Brain microvascular endothelial cell (primary cell): Measurements from ENCODE around the gene CLEC11A.
"Not testable (repeated sequence)": the region's sequence is repeated elsewhere in the genome, so short reads cannot be mapped to it uniquely, and the experiment has no call there.

ENCODE experiments used
- DNase-seq: peaks from one replicate; pipeline ENCODE4 v3.0.0-alpha.2; 2020
- H3K27ac ChIP-seq: fragments of 250-450 bp; sonication (Bioruptor Pico); 2 replicates; pipeline ENCODE4 v1.5.1; 2020; ENCODE audit warnings: mild to moderate bottlenecking, moderate library complexity
- H3K27me3 ChIP-seq: fragments of 250-450 bp; sonication (Bioruptor Pico); replicated peaks from 2 replicates; pipeline ENCODE4 v1.5.1; 2020; ENCODE audit warnings: mild to moderate bottlenecking
- H3K36me3 ChIP-seq: fragments of 250-450 bp; sonication (Bioruptor Pico); replicated peaks from 2 replicates; pipeline ENCODE4 v1.5.1; 2020; ENCODE audit warnings: mild to moderate bottlenecking
- H3K4me3 ChIP-seq: 2 replicates; pipeline ENCODE4 v1.5.1; 2011; ENCODE audit warnings: low read depth, mild to moderate bottlenecking, control low read depth, low read length, moderate library complexity
- in situ Hi-C: cut with HindIII; loops from 2 replicates; pipeline ENCODE4 v1.10.0; 2017; ENCODE audit warnings: low sequenced_read_pairs, low pct_ligation_motif_present
- TF ChIP-seq, protein P1 (sequence below): IDR thresholded peaks from 2 replicates; pipeline ENCODE4 v1.5.1; 2011; ENCODE audit warnings: low read depth, mild to moderate bottlenecking, moderate library complexity, low read length, control low read depth, inconsistent platforms; ENCODE audit errors: missing control alignments

CLEC11A gene

DNA sequence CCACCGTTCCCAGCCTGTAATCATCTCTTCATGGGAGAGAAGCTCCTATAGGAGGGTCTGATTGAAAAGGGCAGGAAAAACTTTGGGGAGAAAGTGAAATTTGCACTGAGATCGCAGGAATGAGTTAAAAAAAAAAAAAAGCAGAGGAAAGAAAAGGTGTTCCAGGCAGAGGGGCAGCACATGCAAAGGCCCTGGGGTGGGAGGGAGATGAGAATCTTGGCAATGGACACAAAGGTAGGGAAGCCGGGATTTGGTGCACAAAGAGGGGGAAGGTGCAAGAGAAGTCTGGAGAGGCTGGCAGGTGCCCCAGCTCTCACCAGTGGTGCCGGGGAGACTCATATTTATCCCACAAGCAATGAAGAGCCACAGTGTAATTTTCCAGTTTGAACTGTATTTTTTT is 30.7 kb downstream of the CLEC11A start:
- in situ Hi-C loops = no loop called here
- no peak for DNase-seq
- no peak overlapping the region for H3K27ac ChIP-seq
- no peaks in the 10 kb centered on the region for H3K27me3 ChIP-seq
- H3K4me3 ChIP-seq = no peak overlapping the region
- H3K36me3 ChIP-seq = no peaks in the 10 kb centered on the region
- TF ChIP-seq, protein P1, sequence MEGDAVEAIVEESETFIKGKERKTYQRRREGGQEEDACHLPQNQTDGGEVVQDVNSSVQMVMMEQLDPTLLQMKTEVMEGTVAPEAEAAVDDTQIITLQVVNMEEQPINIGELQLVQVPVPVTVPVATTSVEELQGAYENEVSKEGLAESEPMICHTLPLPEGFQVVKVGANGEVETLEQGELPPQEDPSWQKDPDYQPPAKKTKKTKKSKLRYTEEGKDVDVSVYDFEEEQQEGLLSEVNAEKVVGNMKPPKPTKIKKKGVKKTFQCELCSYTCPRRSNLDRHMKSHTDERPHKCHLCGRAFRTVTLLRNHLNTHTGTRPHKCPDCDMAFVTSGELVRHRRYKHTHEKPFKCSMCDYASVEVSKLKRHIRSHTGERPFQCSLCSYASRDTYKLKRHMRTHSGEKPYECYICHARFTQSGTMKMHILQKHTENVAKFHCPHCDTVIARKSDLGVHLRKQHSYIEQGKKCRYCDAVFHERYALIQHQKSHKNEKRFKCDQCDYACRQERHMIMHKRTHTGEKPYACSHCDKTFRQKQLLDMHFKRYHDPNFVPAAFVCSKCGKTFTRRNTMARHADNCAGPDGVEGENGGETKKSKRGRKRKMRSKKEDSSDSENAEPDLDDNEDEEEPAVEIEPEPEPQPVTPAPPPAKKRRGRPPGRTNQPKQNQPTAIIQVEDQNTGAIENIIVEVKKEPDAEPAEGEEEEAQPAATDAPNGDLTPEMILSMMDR = no peak

- in situ Hi-C loops = not testable (repeated sequence)
Observed at GRCh38 chr19:50756244-50756643, 33.1 kb downstream of the CLEC11A start.

GRCh38 chr19:50757624-50758023 is 34.5 kb downstream of the CLEC11A start:
- H3K4me3 ChIP-seq, in situ Hi-C loops, H3K36me3 ChIP-seq, H3K27me3 ChIP-seq, DNase-seq, H3K27ac ChIP-seq: not testable (repeated sequence)

More at GRCh38 chr19:50756244-50756643, 33.1 kb downstream of the CLEC11A start:
- DNase-seq, H3K27ac ChIP-seq, H3K4me3 ChIP-seq, H3K27me3 ChIP-seq, H3K36me3 ChIP-seq: not testable (repeated sequence)

- H3K27me3 ChIP-seq, H3K27ac ChIP-seq, in situ Hi-C loops, H3K36me3 ChIP-seq, H3K4me3 ChIP-seq, DNase-seq: not testable (repeated sequence)
Observed at GRCh38 chr19:50759076-50759475, 35.9 kb downstream of the CLEC11A start.

GRCh38 chr19:50759886-50760285 is 36.7 kb downstream of the CLEC11A start:
- Histone ChIP-seq H3K4me3 (no peak overlapping the region), H3K36me3 (no peaks in the 10 kb centered on the region), H3K27me3 (no peaks in the 10 kb centered on the region), H3K27ac (no peak overlapping the region)
- TF ChIP-seq, protein P1 = no peak
- in situ Hi-C loops = no loop called here
- DNase-seq = peak; percentile 4

- H3K27me3 ChIP-seq, in situ Hi-C loops, DNase-seq, H3K36me3 ChIP-seq, H3K27ac ChIP-seq, H3K4me3 ChIP-seq: not testable (repeated sequence)
Observed at GRCh38 chr19:50761501-50761900, 38.3 kb downstream of the CLEC11A start.

GRCh38 chr19:50763521-50763920 is 40.4 kb downstream of the CLEC11A start:
- in situ Hi-C loops, H3K4me3 ChIP-seq: not testable (repeated sequence)

DNA sequence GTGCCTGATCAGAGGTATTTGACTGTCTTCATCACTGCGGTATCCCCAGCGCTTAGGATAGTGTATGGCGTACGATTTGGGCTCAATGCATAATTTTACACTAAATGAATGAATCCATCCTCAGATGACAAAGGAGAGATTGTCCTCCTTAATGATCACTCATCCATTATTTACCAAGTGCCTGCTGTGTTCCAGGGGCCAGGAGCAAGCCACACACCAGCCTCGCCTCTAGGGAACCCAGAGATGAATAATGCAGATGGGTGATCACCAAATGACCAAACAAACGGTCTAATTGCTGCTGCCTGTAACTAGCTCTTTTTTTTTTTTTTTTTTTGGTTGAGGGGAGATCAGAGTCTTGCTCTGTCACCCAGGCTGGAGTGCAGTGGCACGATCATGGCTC is 41.2 kb downstream of the CLEC11A start:
- Histone ChIP-seq H3K4me3 (no peak overlapping the region), H3K27ac (no peak overlapping the region), H3K36me3 (no peaks in the 10 kb centered on the region), H3K27me3 (no peaks in the 10 kb centered on the region)
- TF ChIP-seq, protein P1 = no peak
- in situ Hi-C loops = no loop called here
- no peak for DNase-seq

More at GRCh38 chr19:50763521-50763920, 40.4 kb downstream of the CLEC11A start:
- H3K27ac ChIP-seq, DNase-seq, H3K36me3 ChIP-seq, H3K27me3 ChIP-seq: not testable (repeated sequence)

DNA sequence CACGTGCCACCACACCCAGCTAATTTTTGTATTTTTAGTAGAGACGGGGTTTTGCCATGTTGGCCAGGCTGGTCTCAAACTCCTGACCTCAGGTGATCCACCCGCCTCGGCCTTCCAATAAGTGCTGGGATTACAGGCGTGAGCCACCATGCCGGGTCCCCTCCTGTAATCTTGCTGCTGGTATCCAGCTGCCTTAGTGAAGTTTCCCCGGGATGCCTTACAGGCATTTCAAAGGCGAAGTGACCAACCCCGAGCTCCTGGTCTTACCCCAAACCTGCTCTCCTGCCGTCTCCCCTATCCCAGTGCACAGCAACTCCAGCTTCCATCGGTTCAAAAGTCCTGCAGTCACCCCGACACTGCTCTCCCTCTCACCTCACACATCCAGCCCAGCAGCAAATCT is 43.6 kb downstream of the CLEC11A start:
- H3K27me3 ChIP-seq, in situ Hi-C loops, H3K36me3 ChIP-seq, H3K4me3 ChIP-seq, DNase-seq, H3K27ac ChIP-seq: not testable (repeated sequence)

GRCh38 chr19:50767263-50767662 is 44.1 kb downstream of the CLEC11A start:
- H3K36me3 ChIP-seq, DNase-seq, H3K27me3 ChIP-seq, in situ Hi-C loops, H3K4me3 ChIP-seq, H3K27ac ChIP-seq: not testable (repeated sequence)
